ENCODE results near the gene S1PR5.

S1PR5 gene

DNA sequence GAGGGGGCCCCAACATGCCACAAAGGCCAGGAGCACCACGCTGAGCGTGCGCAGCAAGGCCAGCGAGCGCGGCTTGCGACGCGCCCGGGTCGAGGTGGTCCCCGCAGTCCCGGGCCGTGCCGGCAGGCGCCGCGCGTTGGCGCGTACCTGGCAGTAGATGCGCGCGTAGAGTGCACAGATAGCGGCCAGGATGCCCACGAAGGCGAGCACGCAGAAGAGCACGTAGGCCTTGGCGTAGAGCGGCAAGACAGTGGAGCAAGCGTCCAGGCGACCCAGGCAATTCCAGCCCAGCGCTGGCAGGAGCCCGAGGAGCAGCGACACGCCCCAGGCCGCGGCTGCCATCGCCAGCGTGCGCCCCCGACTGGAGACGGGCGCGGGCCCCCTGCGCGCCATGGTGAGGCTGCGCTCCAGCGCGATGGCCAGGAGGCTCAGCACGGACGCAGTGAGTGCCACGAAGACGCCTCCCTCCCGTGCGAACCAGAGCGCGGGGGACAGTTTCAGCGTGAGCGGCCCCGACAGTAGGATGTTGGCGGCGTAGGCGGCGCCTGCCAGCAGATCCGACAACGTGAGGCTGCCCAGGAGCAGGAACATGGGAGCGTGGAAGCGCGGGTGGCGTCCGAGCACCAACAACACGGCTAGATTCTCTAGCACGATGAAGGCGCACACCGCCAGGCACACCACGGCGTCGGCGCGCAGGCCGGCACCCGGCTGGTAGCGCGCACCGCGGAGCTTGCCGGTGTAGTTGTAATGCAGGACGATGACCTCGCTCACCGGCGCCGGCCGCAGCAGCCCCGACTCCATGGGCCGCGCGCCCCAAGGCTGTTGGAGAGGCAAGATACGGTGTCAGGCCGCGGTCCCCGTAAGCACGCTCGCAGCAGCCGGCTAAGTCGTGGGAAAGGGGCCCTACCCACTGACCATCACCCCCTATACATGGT, 2.8 kb downstream of the S1PR5 start:
- DNase-seq = no peak

DNA sequence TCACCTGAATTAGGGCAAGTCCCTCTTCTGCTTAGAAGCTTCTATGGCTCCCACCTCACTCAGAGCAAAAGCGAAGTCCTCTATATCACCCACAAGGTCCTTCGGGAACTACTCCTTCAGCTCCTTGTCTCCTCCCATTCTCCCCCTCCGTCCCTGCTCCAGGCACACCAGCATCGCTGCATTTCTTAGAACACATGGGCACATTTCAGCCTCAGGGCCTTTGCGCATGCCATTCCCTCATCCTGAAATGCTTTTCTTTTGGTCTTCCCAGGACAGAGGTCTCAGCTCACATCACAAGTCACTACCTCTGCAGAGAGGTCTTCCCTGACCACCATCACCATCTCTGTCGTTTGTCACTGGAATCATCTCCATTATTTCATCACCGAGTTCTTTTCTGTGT, 4.0 kb downstream of the S1PR5 start:
- no peak for DNase-seq

GRCh38 chr19:10510301-10510802, 6.9 kb downstream of the S1PR5 start:
- no peak for DNase-seq

DNA sequence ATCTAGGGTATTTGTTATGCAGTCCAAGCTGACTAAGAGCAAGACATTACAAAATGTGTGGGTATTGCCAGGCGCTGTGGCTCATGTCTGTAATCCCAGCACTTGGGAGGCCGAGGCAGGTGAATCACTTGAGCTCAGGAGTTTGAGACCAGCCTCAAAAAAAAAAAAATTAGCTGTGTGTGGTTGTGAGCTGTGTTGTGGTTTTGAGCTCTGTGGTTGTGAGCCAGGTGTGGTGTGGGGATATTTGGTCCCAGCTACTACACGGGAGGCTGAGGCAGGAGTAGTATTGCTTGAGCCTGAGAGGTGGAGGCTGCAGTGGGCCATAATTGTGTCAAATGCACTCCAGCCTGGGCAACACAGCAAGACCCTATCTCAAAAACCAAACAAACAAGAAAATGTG, 8.5 kb downstream of the S1PR5 start:
- no peak for DNase-seq

- DNase-seq = no peak
These were observed 9.2 kb downstream of the S1PR5 start for GRCh38 chr19:10508036-10508435.

GRCh38 chr19:10505583-10506229, 11.5 kb downstream of the S1PR5 start:
- no peak for DNase-seq

GRCh38 chr19:10503002-10503789, 14.1 kb downstream of the S1PR5 start, which contains the start of gene KEAP1:
KEAP1 (minus strand) TSS chr19:10503356; CDS start chr19:10500033, 3,323 bp downstream.
- DNase-seq = peak; percentile 74

DNA sequence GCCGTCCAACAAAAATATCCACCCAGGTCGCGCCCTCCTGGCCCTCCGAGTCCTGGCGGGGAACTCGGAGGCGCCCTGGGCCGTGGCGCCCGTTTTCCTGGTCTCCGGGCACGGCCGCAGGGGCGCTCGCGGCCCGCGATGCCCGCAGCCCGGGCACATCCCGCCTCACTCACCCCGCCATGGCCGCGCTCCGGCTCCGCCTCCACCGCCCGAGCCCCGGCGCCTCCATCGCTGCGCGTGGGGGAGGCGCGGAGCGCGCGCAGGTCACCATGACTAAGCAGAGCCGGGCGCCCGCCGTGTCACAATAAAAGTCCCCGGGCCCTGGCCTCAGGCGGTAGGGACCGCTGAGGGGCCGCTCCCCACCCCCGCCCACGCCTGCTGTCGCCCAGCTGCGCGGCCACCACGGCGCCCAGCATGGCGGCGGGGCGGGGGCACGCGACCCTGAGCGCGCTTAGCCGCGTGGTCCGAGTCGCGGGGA, 14.7 kb downstream of the S1PR5 start:
- DNase-seq = peak; percentile 95

DNA sequence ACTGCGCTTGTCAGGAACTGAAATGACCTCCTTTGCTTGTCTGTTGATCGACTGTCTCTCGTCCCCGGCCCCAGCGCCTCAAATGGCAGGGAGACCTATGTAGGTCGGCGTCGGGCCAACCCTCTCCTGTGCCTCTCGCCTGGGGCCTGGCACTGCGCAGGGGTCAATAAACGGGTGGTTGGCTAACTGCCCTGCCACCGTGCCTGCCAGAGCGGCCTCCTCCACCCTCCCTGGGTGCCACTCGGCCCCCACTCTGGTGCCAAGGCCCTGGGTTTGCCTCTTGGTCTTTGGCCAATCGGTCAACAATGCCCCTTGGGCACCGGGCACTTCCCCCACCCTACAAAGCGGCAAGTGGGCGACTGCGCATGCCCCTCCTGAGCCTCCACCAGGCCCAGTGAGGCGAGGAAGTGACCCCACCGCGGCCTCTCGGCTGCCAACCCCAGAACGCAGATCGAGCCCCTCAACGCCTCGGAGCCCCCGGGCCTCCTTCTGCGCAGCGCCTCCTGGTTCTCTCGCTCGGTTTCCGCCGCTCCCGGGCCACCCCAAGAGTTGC, 15.2 kb downstream of the S1PR5 start:
- peak; percentile 69 for DNase-seq

DNA sequence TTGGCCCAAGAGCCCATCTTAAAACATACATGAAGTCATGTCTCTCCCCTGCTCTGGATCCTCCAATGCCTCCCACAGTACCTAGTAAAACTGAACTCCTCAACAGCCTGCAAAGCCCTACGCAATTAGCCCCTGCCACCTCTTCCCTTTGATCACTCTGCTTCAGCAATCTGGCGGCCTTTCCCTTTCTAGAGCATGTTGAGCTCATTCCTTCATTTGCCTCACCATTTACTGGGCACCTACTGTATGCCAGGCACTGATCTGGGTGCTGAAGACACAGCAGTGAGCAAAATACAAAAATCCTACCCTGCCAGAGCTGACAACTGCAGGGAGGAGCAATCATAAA, 17.0 kb downstream of the S1PR5 start:
- no peak for DNase-seq

DNA sequence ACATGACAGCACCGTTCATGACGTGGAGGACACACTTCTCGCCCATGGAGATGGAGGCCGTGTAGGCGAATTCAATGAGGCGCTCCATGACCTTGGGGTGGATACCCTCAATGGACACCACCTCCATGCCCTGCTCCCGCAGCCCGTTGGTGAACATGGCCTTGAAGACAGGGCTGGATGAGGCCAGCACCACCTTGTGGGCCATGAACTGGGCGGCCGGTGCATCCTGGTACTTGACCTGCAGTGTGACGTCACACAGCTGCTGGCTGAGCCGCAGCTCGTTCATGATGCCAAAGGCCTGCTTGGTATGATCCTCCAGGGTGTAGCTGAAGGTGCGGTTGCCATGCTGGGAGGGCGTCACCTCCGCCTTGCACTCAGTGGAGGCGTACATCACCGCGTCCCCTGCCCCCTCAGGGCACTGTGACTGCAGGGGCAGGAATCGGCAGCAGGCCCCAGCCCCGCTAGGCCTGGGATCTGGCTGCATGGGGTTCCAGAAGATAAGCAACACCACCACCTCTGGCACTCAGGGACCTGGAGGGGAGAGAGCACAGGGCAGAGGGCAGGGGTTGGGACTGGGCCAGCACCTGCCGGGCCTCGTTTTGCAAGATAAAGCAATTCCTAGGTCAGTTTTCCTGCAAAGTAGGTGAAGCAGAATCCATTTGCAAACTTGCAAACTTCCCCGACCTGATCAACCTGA, 17.5 kb downstream of the S1PR5 start:
- no peak for DNase-seq

GRCh38 chr19:10497371-10497770, 19.9 kb downstream of the S1PR5 start:
- DNase-seq = no peak

DNA sequence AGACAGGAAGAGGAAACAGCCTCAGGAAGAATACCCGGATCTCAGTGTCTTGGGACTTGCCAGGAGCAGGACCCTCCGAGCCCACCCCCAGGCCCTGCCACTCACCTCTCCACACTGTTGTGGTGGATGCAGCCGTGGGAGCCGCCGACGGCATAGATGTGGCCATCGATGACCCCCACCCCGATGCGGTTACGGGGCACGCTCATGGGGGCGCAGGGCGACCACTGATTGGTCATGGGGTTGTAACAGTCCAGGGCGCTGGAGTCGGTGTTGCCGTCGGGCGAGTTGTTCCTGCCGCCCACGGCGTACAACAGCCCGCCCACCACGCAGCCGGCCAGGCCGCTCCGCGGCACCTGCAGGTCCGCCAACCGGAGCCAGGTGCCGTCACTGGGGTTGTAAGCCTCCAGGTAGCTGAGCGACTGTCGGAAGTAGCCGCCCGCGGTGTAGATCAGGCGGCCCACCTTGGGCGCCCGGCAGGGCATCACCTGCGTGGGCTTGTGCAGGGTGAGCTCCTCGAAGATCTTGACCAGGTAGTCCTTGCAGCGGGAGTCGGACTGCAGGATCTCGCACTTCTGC, 25.7 kb downstream of the S1PR5 start:
- DNase-seq = no peak

DNA sequence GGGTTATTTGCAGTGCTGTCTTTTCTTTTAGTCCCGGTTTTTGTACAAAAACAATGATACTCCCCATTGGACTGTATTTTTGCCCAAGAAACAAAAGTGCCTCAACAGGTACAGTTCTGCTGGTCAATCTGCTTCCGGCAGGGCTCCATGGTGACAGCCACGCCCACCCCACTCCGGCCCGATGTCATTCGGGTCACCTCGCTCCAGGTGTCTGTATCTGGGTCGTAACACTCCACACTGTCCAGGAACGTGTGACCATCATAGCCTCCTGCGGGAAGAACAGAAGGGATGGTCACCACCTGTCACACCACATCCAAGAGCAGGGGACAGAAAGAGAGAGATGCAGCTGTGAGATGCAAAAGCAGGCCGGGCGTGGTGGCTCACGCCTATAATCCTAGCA, 30.7 kb downstream of the S1PR5 start:
- no peak for DNase-seq

DNA sequence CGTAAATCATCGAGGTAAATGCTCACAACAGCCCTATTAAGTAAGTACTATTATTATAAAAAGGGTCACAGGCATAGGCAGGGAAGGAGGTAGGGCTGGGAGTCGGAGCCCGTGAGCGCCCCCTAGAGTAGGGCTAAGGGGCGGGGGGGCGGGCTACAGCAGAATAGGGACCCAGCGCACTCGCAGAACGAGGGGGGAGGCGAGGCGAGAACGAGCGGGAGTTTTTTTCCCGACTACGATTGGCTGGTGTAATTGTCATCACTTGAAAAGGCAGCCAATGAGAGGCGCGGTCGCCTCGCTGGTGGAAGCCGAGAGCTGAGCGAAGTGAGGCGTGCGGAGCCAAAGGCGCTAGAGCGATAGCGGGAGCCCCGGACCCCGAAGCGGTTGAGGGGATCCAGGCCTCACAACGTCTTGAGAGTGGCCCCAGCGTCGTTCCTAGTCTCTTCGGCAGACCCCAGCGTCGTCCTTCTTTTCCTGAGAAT, 38.3 kb downstream of the S1PR5 start:
- DNase-seq = peak; percentile 91

DNA sequence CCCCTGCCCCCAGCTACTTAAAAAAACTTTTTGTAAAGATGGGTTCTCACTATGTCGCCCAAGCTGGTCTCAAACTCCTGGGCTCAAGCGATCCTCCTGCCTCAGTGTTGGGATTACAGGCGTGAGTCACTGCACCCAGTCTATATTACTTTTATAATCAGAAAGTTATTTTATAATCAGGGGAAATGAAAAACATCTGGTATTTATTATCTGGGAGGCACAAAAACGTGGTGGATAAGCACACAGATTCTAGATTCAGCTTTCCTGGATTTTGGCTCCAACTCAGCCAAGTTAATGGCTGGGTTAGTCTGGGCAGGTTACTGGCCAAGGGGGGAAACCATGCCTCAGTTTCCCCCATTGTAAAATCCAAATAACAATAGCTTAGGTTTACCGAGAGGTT, 38.8 kb downstream of the S1PR5 start:
- DNase-seq = no peak

DNA sequence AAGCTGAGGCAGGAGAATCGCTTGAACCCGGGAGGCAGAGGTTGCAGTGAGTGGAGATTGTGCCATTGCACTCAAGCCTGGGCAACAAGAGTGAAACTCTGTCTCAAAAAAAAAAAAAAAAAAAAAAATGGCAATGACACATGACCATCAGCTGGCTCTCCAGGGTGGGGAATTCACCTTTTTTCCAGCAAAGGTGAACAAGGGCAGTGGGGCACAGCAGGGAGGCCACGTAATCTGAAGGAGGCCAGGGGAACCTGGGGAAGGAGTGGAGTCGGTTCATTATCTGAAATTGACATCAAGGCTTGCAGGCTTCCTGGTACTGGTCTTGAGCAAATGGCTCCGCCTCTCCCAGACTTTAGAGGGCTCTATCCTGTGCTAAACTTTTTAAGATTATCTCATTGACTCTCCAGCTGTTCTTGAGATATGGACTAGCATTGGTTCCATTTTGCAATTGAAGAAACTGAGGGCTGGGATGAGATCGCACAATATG, 42.2 kb downstream of the S1PR5 start:
- no peak for DNase-seq

DNA sequence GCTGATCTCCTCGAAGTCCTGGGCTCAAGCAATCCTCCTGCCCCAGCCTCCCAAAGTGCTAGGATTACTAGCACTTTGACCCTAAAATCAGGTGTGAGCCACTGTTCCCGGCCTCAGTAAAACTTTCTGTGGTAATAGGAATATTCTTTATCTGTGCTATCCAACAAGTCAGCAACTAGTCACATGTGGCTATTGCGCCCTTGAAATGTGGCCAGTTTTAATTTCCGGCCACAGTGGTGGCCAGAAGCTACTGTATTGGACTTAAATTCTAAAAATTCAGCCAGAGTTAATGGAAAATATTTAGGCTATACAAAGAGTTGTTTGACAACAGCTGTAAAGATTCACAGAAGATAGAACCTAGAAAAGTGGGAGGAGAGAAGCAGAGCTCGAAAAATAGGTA, 44.1 kb downstream of the S1PR5 start:
- no peak for DNase-seq

DNA sequence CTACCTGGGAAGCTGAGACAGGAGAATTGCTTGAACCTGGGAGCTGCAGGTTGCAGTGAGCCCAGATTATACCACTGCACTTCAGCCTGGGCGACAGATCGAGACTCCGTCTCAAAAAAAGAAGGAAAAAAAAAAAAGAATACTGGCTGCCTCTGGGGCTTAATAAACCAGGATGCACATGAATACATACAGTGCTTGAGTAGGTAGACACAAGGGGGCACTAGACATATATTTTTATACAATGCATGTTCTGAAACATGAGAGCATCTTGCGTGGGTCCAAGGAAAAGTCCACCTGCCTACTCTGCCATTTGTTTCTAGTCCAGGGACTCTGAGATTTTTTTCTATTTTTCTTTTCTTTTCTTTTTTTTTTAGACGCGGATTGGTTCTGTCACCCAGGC, 45.3 kb downstream of the S1PR5 start:
- no peak for DNase-seq

GRCh38 chr19:10468133-10468532, 49.1 kb downstream of the S1PR5 start:
- DNase-seq = no peak

DNA sequence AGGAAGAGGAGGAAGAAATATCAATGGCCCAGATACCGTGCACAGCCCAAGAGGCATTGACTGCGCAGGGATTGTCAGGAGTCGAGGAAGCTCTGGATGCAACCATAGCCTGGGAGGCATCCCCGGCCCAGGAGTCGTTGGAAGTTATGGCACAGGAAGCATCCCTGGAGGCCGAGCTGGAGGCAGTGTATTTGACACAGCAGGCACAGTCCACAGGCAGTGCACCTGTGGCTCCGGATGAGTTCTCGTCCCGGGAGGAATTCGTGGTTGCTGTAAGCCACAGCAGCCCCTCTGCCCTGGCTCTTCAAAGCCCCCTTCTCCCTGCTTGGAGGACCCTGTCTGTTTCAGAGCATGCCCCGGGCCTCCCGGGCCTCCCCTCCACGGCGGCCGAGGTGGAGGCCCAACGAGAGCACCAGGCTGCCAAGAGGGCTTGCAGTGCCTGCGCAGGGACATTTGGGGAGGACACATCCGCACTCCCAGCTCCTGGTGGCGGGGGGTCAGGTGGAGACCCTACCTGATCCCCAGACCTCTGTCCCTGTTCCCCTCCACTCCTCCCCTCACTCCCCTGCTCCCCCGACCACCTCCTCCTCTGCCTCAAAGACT, 50.0 kb downstream of the S1PR5 start:
- no peak for DNase-seq

All from left hindlimb (tissue), 1 donor.